Stimulated activated CD8-positive, alpha-beta memory T cell treated with anti-CD3 and anti-CD28 coated beads, Interleukin-2, amount 100 ng/mL, for 48 hours (primary cell): ENCODE results near the gene ADH1A.
"Not testable (repeated sequence)": the region's sequence is repeated elsewhere in the genome, so short reads cannot be mapped to it uniquely, and the experiment has no call there.

ENCODE experiments used
- DNase-seq, 2 donors: peaks; one replicate each; pipeline ENCODE4 v3.0.0-alpha.2; 2020; ENCODE audit warnings: low read depth in 2 of 2

Gene ADH1A

DNA sequence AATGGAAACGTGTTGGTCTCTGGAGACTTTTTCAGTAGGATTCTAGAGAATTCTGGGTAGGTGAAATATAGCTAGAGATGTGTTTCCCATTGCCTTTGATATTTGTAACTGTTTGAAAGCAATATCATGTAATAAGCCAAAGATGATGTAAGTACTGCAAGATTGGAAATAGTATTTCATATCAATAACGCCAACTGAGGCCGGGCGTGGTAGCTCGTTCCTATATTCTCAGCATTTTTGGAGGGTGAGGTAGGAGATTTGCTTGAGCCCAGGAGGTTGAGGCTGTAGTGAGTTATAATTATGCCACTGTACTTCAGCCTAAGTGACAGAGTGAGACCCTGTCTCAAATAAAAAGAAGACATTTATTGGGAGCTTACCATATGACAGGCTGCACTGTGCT is 9.5 kb downstream of the ADH1A start:
- no peak for DNase-seq

DNA sequence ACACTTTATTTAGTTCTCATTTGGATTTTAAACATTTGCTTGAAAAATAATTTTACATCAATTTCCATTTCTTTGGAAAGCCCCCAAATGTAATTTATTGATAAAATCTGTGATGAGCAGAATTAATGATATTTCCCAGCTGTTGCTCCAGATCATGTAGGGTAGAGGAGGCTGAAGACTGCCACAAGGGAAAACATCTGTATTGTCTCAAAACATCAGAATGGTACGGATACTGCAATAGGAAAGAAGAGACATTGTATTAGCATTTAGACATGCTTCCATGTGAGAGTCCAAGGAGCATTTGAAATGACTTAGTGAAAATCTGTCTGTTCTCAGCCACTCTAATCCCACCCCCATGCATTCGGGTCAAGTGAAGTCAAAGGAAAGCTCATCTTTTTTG is 14.4 kb downstream of the ADH1A start:
- no peak for DNase-seq

DNA sequence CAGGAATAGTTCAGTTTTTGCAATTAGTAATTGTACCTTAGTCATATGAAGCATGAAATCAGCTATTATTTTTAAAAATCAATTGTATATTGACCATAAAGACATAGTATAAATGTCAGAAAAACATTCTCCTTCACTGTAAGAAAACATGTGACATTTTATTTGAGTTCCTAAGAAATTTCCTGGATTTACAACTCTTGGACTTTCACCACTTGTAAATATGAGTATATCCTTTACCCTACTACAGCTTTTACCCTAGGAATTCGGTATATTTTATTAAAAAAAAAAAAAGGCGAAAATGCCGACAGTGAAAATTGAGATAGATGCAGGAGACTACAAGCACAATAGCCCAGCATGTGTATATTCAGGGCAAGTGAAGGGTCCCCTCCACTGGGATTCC is 14.9 kb downstream of the ADH1A start:
- DNase-seq: no peak

DNA sequence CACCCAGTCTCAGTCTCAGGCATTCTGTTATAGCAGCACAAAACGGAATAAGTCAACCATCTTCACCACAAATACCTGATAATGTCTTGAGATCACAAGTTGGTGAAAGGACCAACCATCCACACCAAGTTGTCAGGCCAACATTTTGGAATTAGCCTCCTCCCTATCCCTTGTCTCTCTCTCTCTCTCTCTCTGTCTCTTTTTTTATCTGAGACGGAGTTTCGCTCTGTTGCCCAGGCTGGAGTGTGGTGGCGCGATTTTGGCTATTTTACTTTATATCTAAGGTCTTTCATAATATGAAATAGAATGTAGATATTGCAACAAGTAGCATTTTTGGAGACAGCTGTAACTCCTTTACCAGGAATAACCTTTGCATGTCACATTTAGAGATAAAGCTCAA is 15.7 kb downstream of the ADH1A start:
- no peak for DNase-seq

DNA sequence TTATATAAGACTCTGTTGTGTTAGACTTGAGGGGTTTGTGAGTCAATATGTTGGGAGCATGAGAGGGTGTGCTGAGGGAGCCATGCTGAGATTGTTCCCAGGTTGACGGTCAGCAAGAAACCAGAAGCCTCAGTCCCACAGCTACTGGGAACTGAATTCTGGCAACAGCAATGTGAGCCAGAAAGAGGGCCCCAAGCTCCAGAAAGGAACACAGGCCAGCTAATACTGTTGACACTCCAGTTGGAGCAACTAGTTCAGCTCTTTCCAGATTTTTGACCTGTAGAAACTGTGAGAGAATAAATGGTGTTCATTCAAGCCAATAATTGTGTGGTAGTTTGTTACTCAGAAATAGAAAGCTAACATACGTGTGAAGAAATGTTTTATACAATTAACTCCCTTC is 17.1 kb downstream of the ADH1A start:
- no peak for DNase-seq

DNA sequence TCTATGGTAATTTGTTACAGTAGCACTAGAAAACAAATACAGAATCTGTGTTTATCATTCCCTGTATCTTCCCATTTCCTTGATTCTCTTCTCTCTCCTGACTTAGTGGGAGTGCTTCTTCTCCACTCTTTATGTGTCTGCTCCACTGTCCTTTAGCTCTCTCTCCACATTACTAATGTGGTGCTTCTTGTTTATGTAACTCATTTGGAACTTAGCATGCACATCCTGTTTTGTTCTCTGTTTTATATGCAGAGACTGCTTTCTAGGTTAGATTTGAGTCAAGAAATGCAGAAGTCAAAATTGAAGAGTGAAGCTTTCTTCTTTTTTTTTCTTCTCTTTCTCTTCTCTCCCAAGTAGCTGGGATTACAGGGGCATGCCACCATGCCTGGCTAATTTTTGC is 25.9 kb downstream of the ADH1A start:
- no peak for DNase-seq

DNA sequence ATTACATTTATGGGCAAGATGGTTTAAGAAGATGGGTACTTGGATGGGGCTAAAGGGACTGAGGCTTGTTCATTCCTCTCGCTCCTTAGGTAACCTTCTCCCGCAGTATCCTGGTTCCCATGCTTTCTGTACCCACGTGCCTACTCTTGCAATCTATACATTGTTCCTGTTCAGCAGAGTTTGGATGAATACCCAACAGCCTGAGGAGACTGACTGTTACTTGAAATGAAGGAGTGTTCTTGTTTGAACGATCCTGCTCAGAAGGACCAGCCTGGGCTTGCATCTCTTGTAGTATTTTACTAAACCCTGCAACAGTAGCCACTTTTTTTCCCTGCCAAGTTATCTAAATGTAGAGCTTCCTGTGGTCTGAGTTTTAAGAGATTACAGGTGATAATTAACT is 38.0 kb downstream of the ADH1A start:
- DNase-seq: no peak

DNA sequence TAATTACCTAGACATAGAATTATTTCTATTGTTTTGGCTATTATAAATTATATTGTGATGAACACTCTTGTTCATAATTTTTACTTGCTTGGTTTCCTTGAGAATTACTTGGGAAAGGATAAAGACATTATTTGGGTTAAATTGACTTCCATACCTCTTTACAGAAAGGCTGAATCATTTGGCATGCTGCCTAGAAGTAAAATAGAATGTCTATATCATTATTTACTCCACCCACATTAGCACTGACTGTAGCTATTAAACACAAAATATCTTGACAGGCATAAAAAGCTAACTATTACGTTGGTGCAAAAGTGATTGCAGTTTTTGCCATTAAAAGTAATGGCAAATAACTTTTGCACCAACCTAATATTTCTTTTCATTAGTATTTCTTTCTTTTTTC is 42.1 kb downstream of the ADH1A start:
- DNase-seq: no peak

DNA sequence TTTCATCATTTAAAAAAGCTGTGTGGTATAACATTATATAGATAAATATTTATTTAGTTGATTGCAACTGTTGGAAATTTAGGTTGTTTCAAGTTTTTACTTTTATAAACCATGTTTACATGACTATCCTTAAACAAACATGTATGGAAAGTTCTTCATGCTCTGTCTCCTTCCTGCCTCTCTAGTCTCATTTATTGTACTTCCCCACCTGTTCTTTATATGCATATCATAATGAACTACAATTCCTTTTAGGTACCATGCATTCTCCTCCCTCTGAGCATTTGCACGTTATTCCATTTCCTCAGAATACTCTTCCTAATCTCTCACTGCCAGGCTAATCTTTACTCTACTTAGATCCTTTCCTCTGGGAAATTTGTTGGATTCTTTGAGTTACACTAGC is 54.8 kb downstream of the ADH1A start:
- DNase-seq: no peak

DNA sequence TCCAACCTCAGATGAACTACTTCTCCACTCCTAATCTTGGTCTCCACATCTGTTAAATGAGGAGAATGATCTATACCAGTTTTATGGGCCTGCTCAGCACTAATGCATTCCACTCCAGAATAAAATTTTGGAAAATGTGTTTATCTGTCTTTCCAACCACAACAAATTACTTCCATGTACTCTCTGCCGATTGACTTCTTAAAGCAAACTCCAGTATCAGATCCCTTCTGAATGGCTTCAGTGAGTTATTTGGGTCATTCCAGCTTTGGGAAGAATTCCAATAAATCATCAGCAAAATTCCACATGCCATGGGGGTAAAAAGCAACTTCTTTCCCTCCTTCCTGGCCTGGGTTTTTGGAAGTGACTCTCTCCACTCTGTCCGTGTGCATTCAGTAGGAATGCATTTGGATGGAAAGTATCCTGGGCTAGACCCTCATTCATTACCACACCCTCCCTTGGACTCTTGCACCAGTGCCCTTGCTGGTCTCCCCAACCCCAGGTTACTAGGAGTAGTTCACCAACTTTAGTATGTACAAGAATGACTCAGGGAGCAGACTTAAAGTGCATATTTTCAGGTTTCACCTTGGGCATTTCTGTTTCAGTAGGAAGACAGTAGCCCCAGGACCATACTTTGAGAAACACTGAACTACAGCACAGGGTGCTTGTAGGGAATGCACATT is 56.3 kb downstream of the ADH1A start:
- DNase-seq: no peak

DNA sequence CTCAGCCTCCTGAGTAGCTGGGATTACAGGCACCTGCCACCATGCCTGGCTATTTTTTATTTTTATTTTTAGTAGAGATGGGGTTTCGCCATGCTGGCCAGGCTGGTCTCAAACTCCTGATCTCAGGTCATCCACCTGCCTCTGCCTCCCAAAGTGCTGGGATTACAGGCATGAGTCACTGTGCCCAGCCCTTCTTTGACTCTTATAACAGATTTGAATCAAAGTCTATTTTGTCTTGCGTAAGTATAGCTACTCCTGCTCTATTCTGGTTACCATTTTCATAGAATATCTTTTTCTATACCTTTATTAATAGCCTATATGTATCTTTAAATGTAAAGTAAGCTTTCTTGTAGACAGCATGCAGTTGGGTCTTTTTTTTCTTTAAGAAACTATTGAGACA is 57.4 kb downstream of the ADH1A start:
- not testable (repeated sequence) for DNase-seq

DNA sequence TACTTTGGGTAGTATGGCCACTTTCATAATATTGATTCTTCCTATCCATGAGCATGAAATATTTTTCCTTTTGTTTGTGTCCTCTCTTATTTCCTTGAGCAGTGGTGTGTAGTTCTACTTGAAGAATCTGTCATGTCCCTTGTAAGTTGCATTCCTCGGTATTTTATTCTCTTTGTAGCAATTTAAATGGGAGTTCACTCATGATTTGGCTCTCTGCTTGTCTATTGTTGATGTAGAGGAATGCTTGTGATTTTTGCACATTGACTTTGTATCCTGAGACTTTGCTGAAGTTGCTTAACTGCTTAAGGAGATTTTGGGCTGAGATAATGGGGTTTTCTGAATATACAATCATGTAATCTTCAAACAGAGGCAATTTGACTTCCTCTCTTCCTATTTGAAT is 62.1 kb downstream of the ADH1A start:
- DNase-seq: not testable (repeated sequence)

DNA sequence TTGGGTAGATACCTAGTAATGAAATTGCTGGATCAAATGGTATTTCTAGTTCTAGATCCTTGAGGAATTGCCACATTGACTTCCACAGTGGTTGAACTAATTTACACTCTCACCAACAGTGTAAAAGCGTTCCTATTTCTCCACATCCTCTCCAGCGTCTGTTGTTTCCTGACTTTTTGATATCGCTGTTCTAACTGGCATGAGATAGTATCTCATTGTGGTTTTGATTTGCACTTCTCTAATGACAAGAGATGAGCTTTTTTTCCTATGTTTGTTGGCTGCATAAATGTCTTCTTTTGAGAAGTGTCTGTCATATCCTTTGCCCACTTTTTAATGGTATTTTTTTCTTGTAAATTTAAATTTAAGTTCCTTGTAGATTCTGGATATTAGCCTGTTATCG is 63.1 kb downstream of the ADH1A start:
- DNase-seq: not testable (repeated sequence)
